H1 (cell line): ENCODE results near the gene EPDR1. TPM values are rescaled to one million over a fixed set of nuclear protein-coding genes. Genes with fewer than 3 reads are reported as not detected.

Source experiments
- CBX5 ChIP-seq: fragments of 300-800, 300-1000 bp; sonication (generic); IDR thresholded peaks from 2 replicates; pipeline ENCODE4 v1.7.1; 2016; ENCODE audit warnings: antibody characterized with exemption, low read length, low read depth
- CHD7 ChIP-seq: fragments of 300-600 bp; sonication (generic); IDR thresholded peaks from 2 replicates; pipeline ENCODE4 v1.7.1; 2012; ENCODE audit warnings: low read length, moderate library complexity, mild to moderate bottlenecking, inconsistent platforms; ENCODE audit not compliant: insufficient replicate concordance
- KDM4A ChIP-seq: IDR thresholded peaks from one replicate; pipeline ENCODE4 v1.7.1; 2012; ENCODE audit warnings: low read depth, mild to moderate bottlenecking, moderate library complexity, low read length, inconsistent platforms; ENCODE audit not compliant: severe bottlenecking
- SP2 ChIP-seq: IDR thresholded peaks from 2 replicates; pipeline ENCODE4 v1.6.1; 2012; ENCODE audit warnings: mild to moderate bottlenecking, low read length, inconsistent platforms
- TAF7 ChIP-seq: optimal IDR thresholded peaks from 2 replicates; pipeline ENCODE3; 2011; ENCODE audit warnings: low read depth, mild to moderate bottlenecking, inconsistent platforms, low read length, moderate library complexity, borderline replicate concordance
- polyA plus RNA-seq, 7 experiments: library from polyadenylated mRNA; depleted of rRNA in 3 of 7; stranded (reverse) in 5 of 7; unstranded in 2 of 7; fragments of >200 nt in 5 of 7; fragments of 200-250 nt in 2 of 7; gene quantifications; 1 replicate in 5 of 7; 2 replicates in 1 of 7; 4 replicates in 1 of 7; pipeline versions ENCODE4 v1.2.1 to v1.2.3, GENCODE V29; 2011 to 2013; ENCODE audit warnings: missing spikeins in 2 of 7, mixed read lengths in 2 of 7
- total RNA-seq: library from RNA; stranded (reverse); fragmentation: NEBNext Ultra II Directional; extraction: Animal tissue kit (Norgen Biotek cat#: 25700); gene quantifications from 2 replicates; pipeline ENCODE4 v1.2.1, GENCODE V29; 2021

EPDR1 gene
- total and polyA plus RNA-seq, 2 of the 8 experiments (the other 6 are each of a cell fraction or from before 2014, with no cell fraction given) = 6.4 to 8.2 TPM

- no peak for TF ChIP-seq TAF7
- no peak for TF ChIP-seq CBX5
- TF ChIP-seq KDM4A = no peak
- TF ChIP-seq SP2 = no peak
- no peak for TF ChIP-seq CHD7
Measured at GRCh38 chr7:37912756-37913155, 7.7 kb upstream of the EPDR1 start (continued).
